DMS 273 (cell line): Measurements from ENCODE around the gene ZNF883.
A peak's percentile ranks its signal among the peaks of the same experiment; 100 is the strongest.

Source experiments
- DNase-seq: peaks from one replicate; lab custom pipeline; 2025; ENCODE audit not compliant: unreplicated experiment; lab: John Stamatoyannopoulos, UW

The ZNF883 gene

DNA sequence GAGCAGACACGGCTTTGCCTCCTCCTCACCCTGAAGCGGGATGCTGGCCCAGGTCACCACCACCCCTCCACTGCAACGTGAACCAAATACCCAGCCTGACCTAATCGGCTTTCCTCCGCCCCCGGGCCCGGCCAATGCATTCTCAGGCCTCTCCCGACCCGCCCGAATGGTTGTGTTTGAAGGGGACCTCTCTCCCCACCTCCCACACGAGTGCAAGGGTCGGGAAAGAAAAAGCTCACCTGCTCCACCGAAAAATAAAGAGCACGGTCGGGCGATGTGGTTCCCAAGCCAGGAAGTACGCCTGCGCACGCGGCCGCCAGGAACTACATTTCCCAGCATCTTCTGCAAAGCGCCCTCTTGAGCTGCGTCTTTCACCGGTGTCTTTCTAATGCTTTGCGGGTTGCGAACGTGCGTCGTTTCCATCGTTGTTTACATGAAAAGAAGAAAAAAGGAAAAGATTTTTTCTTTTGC is at the start of gene ZNF883:
ZNF883 (minus strand) TSS at position 282 of the 471 bp plus-strand sequence.
- DNase-seq, result peak; percentile 68

DNA sequence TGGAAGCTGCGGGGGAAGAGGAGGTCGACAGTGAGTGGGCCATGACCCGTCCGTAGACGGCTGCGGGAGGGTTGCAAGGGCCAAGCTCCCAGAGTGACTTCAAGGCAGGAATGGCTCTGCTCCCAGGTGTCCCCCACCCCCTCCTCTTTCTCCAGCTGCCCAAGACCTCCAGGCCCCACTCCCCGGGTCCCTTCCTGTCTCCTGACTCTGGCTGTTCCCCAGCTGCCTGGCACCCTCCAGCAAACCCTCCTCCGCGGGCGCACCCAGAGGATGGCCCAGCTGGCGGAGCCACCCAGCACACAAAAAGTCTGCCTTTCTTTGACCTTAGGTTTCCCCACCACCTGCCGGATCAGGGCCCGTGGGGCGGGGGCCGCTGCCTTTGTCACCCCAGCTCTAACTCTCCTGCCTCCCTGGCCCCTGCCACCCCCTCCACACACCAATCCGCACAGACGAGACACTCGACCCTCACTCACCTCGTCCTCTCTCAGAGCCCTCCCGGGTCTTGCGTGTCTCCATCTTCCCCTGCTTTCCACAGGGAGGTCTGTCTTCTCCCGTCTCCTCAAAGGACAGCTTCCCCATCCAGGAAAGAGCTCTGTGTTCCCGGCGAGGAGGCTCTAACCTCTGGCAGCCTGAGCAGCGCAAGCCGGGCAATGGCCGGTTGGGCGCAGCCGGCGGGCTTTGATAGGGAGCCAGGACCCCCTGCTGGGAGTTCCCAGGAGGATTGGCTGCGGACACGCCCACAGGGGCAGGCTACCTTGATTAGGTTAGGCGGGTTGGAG is 49.3 kb upstream of the ZNF883 start:
- DNase-seq, result peak; percentile 25

DNA sequence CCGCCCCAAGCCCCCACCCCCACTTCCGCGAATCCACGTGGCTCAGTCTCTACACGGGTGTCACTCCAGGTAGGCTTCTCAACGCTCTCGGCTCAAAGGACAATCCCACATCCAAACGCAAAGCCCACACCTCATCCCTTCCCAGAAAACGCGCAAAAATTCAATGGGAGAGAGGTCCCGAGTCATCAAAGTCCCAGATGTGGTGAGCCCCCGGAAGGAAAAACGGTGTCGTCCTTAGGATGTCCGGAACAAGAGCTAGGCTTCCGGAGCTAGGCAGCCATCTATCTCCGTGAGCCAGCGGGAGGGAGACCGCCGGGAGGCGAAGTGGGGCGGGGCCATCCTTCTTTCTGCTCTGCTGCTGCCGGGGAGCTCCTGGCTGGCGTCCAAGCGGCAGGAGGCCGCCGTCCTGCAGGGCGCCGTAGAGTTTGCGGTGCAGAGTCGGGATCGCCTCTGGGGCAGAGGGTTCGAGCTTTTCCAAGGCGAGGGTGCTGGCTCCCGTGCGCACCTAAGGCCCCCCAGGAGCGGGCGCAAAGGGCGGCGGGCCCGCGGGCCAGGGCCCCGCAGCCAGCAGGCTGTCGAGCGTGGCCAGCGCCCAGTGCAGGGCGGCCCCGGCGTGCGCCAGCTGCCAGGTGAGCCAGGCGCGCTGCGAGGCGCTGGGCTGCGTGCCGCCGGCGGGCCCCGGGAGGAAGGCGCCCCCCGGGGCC is 47.7 kb upstream of the ZNF883 start:
- DNase-seq, result peak; percentile 41

GRCh38 chr9:113057193-113057592 is 45.2 kb upstream of the ZNF883 start:
- no peak for DNase-seq

DNA sequence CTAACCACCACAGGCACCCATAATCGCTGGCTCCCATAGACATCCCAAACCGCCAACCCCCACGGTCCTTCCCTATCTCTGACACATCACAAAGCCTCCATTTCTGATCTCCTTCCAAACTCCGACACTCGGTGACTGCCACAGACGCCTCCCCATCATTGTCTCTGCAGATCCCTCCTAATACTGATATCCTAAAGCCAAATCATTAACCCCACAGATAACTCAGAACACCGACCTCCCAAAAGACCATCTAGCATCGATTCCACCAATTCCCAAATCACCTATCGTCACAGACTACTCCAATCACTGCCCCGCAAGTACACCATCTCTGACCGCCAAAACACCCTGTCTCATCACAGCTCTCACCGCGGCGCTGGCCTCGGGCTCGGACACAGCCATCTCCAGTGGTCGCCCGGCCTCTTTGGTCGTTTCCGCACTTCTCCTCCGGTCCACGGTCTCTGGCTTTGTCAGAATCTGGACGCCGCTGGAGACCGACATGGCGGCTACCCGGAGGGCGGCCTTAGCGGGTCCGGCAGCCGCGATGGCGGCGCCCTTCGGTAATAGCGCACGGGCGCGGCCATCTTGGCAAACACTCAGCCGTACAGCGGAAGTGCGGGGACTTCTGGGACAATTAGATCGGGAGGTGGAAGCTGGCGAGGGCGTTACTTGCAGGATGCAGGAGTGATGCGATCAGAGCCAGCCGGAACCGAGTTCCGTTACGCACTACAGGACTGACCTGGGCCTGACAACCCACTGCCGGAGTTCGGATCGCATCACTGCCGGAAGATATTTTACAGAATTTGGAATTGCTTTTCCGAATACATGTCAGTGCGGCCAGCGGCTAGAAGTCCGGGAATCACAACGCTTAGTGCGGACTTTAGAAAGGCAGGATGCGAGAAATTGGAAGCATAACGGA is 44.5 kb upstream of the ZNF883 start, which contains the start of gene ZFP37:
ZFP37 (minus strand) TSS at position 534 of the 916 bp plus-strand sequence; CDS start at position 498, 36 bp downstream.
- peak; percentile 94 for DNase-seq

DNA sequence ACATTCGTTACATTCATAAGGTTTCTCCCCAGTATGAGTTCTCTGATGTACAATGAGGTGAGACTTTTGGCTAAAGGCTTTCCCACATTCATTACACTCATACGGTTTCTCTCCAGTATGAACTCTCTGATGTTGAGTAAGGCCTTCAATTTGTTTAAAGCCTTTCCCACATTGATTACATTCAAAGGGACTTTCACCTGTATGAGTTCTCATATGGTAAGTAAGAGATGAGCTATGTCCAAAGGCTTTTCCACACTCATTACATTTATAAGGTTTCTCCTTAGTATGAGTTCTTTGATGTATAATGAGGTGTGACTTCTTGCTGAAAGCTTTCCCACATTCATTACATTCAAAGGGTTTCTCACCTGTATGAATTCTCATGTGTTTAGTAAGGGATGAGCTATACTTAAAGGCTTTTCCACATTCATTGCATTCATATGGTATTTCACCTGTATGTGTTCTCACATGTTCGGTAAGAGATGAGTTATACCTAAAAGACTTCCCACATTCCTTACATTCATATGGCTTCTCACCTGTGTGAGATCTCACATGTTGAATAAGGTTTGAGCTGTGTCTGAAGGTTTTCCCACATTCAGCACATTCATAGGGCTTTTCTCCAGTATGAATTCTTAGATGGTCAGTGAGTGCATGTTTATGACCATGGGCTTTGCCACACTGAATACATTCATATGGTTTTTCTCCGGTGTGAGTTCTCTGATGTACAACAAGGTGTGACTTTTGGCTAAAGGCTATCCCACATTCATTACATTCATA is 31.1 kb upstream of the ZNF883 start:
- DNase-seq, result peak; percentile 13

DNA sequence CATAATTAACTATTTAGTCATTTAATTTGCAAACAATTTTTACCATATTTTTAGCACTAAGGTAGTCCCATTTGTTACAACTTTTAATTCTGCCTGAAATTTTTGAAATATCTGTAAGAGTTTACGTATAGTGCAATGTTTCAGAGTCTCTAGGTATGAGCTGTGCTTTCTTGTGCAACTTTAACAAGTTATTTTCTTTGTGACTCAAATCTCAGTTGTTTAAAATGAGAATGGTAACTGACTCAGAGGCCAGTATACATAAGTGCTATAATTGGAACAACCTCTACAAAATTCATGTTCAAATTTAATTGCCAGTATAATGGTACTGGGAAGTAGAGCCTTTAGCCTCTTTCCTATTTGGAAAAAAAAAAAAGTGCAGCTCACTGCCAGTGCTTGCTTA is 14.2 kb upstream of the ZNF883 start:
- DNase-seq, result no peak

GRCh38 chr9:113018247-113018646 is 6.3 kb upstream of the ZNF883 start:
- no peak for DNase-seq

GRCh38 chr9:113012492-113012891 is 500 bp upstream of the ZNF883 start:
- DNase-seq, result no peak

GRCh38 chr9:113005777-113006176 is 6.2 kb downstream of the ZNF883 start:
- DNase-seq, result no peak

GRCh38 chr9:112997236-112997941 is 14.6 kb downstream of the ZNF883 start:
- peak; percentile 8 for DNase-seq

DNA sequence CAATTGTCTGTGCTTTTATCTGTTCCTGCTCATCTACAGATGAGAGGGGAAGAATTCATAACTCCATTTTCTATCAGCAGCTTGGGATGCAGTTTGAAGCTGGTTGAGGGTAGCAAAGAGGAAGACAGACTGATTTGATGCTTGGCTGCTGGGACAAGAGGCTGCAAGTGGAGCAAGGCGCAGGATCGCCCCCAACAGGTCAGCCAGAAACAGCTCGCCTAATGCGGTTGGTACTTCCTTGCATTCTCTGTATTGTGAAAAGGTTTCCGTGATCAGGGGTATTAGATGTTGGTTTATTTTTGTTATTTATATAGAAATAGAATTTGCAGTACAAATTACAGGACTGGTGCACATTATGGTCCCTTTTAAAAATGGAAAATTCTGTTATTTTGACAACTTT is 40.6 kb downstream of the ZNF883 start:
- peak; percentile 48 for DNase-seq

DNA sequence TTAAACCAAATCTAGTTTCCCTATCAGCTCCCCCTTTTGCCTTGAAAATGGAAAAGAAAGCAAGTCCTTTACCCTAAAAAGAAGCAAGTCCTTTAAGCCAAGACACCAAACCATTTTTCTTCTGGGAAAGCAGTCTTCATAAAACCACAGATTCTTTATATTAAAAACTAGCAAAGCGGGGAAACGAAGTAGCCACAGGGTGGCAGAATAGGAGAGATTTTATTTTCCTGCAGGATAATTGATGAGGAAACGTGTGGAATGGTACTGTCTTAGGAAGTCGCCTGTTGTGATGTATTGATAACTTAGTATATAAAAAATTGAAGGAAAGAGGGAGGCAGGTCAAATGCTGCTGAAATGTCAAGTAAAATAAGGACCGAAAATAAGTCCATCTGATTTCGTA is 41.1 kb downstream of the ZNF883 start:
- peak; percentile 39 for DNase-seq

GRCh38 chr9:112969730-112970129 is 42.3 kb downstream of the ZNF883 start:
- DNase-seq, result no peak

DNA sequence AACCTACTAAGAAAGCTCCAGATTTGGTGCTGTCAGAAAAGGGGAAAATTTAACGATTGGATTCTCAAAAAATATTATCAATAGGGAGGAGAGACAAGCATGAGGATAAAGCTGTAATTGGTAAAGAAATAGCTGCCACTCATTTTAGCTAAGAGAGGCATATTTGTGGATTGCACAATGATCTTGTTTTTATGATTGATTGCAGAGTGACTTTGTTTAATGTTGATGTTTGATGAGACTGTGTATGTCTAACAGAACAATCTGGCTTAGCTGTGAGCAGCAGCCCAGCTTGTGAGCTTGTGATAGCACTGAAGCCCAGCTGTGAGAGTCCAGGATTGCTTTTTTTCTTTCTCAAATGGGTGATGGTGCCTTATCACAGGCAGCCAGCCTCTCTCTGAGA is 56.4 kb downstream of the ZNF883 start:
- DNase-seq, result no peak

DNA sequence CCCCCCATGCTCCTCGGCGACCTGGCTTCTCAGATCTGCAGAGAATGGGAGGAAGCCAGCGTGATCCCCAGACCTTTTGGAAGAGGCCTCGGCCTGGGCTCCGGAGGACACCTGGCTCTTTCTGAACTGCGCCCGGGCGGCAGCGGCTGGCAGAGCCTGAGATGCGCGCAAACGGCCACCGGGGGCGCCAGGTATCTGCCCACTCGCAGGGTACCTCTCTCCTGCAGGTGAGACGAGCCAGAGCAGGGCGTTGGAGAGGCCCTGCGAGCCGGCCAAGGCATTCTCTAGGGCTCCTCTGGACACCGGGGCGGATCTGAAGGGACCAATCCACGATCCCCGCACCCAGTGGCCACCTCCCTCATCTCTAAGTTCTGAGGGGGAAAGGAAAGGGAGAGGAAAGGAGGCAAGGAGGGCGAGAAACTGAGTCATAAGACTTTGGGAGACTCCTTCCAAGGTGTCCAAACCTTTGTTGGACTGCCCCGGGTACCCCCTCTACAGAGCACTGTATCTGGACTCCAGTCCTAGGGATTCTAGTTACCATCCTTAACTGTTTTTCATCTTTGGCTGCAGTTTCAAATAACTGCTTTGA is 66.3 kb downstream of the ZNF883 start:
- DNase-seq, result peak; percentile 50

DNA sequence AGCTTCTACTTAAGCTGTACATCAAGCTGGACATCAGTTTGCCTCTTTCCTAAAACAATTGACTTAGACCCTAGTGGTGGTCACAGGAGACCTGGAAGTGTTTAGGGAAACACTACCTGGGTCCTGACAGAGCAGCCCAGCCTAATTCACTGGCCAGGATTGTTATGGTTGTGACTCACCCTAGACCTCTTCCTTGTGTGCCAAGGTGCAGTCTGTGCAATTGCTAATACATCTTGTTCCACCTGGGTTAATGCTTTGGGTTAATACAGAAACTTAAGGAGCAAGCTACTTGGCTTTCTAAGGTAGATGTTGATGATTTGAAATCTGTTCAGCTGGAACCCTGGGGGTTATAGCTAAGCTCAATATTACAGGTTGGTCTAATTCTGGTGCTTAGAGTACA is 72.6 kb downstream of the ZNF883 start:
- no peak for DNase-seq

DNA sequence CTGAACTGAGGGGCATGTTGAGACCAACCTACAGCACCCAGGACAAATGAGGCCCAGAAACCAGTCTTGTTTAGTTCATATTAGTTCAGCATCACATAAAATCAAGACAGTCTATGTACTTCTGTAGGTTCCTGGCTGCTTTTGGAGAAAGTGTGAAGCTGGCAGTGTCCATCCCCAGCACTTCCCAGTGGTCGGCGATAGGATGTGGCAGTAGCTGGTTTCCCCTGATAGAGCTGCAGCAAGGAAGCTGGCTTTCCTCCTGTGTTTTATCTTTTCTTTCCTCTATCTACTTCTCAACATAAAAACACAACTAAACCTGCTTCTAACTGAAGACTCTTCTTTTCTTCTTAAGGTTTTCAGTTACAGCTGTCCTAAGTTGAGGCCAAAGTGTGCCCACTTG is 78.3 kb downstream of the ZNF883 start:
- DNase-seq, result no peak

- DNase-seq, result peak; percentile 63
Observed at GRCh38 chr9:112925058-112925641, 86.8 kb downstream of the ZNF883 start.
